KBM-7 (cell line): ENCODE results near the gene CUL7.
"Not testable (repeated sequence)": the region's sequence is repeated elsewhere in the genome, so short reads cannot be mapped to it uniquely, and the experiment has no call there.

ENCODE experiments used
- DNase-seq: peaks from one replicate; pipeline ENCODE4 v3.0.0-alpha.2; 2015
- in situ Hi-C: fragments of 300-500 bp; cut with MboI; formaldehyde crosslinking; loops from 2 replicates; pipeline ENCODE4 v1.14.3; 2020; ENCODE audit warnings: low sequenced_read_pairs, low pct_unique_long_range_greater_than_20kb, mixed read lengths

CUL7 gene

DNA sequence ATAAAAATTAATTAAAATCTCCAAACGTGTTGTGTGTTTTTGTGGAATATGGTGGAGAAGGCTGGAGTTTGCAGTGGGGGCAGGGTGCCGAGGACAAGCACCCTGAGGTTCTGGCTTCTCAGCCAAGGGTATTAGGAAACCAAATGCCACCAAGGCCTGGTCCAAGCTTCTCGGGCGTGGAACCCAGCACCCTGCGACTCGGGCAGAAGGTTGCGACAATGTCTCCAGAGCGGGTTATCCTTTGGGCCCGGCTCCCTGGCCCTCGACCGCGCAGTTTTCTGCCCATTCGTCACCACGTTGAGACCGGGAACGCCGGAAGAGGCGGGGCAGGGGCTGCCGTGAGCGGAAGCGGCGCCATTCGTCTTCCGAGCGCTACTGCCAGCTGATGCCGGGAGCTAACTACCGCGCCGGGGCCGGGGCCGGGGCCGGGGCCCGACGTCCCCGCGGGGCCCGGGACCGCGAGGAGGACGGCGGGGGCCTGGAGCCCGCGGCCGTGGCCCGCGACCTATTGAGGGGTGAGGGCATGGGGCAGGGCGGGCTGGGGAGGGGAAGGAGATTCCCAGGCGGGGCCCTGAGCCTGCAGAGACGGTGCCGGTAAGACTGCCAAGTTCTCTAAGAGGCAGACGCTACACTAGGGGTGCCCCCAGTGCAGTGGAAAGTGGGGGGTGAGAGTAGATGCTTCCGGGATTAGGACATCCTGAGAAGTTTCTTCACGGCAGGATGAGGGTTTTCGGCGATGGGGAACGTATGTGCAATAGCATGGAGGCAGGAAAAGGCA lies 32.2 kb downstream of the CUL7 start, which contains the start of gene RRP36:
Gene RRP36 (plus strand): TSS at position 354 of the 778 bp plus-strand sequence. CDS start 32 bp downstream, at position 386.
- peak; percentile 70 for DNase-seq
- in situ Hi-C loops, result no loop called here

- in situ Hi-C loops, result no loop called here
- no peak for DNase-seq
Observed at GRCh38 chr6:43020847-43021246, 32.8 kb downstream of the CUL7 start.

DNA sequence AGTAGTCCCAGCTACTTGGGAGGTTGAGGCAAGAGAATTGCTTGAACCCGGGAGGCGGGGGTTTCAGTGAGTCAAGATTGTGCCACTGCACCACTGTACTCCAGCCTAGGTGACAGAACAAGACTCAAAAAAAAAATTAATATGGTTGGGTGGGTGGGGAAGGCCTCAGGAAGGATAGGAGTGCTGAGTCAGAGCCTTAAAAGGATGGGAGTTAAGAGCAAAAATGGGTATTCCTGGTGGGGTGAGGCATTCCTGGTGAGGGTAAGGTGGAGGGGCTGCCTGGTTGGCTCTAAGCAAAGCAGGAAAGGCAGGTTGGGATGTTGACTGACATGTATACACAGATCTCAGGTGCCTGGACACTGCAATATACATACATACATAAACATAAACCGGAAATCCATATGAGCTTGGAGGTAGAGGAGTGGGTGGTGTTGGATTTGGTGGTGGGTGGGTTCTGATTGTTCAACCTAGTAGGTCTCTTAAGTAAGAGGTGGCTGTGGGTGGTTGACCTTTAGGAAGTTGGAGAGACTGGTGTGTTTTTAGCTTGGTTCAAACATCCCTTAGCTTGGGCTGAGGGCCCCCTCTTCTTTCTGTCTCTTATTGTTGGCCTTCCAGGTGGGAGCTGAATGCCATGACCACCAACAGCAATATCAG lies 33.5 kb downstream of the CUL7 start:
- in situ Hi-C loops, result no loop called here
- no peak for DNase-seq

DNA sequence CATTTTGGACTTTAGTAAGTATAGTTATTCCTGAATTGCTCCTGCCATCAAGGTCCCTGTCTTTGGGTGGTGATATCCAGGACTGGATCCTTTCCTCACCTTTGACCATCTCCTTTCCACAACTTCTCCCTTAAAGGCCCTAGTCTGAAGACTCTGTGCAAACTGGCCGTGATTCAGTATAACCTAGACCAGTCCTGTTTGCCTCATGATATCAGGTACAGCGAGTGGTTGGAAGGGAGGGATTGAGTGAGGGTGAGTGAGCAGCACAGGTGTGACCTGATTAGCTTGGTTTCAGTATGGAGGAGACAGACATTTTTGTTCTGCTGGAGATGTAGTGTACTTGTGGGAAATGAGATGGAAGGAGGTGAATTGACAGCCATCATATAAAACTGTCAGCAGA lies 34.5 kb downstream of the CUL7 start:
- in situ Hi-C loops, result no loop called here

GRCh38 chr6:43016943-43017334 lies 36.7 kb downstream of the CUL7 start:
- DNase-seq, result no peak
- in situ Hi-C loops, result no loop called here

More for the DNA sequence above, 34.5 kb downstream of the CUL7 start:
- no peak for DNase-seq

- in situ Hi-C loops, result no loop called here
Observed at GRCh38 chr6:43016176-43016942, 37.3 kb downstream of the CUL7 start.

DNA sequence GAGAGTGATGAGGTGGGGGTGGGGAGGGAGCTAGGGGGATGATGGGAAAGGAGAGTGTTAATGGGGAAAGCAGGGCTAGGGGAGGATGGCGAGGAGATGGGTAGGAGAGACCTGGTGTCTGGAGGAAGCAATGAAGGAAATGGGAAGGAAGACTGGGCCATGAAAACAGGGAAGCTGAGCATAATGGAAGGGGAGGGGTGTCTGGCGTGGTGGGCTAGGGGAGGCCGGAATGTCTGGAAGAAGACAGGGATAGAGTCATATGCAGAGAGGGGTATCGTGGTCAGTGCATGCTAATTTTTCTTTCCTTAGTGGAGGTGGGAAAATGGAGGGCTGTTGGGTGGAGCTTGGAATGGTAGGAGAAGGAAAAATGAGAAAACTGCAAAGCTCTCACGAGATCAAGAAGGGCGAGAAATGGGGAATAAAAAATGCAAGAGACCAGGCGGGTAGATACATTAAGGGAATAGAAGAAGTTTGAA lies 39.2 kb downstream of the CUL7 start:
- peak; percentile 18 for DNase-seq
- in situ Hi-C loops, result no loop called here

More at GRCh38 chr6:43016176-43016942, 37.3 kb downstream of the CUL7 start:
- DNase-seq, result peak; percentile 28

GRCh38 chr6:43013843-43014433 lies 39.7 kb downstream of the CUL7 start, which contains the start of the genes KLHDC3 and MEA1:
Gene KLHDC3, plus strand, starts transcription at chr6:43014249. Its CDS starts 2,944 bp downstream, at chr6:43017193.
Gene MEA1, minus strand, starts transcription at chr6:43013946. Its CDS starts 133 bp downstream, at chr6:43013813.
- in situ Hi-C loops, result no loop called here
- DNase-seq, result peak; percentile 100

GRCh38 chr6:43013097-43013842 lies 40.4 kb downstream of the CUL7 start:
- DNase-seq, result peak; percentile 46
- in situ Hi-C loops, result no loop called here

DNA sequence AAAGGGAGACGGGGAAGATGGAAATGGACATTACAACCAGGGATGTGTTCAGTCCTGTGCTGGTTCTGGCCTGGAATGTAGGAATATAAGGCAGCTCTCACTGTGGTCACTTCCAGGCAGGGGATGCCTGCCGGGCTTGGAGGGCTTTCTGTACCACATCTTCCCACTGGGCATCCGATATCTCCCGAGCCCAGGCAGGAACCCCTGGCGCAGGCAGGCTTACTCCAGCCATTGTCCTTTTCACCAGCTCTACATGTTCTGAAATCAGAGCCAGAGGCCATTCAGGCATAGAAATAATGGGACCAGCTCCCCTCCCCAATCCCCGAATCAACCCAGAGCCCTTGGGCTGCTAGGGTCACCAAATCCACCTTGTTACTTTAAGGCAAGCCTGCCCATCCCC lies 41.3 kb downstream of the CUL7 start:
- in situ Hi-C loops, result no loop called here
- DNase-seq, result no peak

- in situ Hi-C loops, result no loop called here
- no peak for DNase-seq
Observed at GRCh38 chr6:43011207-43011606, 42.4 kb downstream of the CUL7 start.

DNA sequence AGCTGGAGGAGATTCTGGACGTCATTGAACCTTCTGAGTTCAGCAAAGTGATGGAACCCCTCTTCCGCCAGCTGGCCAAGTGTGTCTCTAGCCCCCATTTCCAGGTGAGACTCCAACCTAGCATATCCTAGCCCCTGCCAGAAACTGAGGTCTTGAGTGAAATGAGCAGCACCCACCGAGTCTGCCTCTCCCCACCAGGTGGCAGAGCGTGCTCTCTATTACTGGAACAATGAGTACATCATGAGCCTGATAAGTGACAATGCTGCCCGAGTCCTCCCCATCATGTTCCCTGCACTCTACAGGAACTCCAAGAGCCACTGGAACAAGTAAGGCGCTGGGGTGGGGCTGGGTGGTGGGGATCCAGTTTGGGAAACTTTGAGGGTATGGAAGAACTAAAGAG lies 44.5 kb downstream of the CUL7 start:
- DNase-seq, result peak; percentile 48
- in situ Hi-C loops, result no loop called here

DNA sequence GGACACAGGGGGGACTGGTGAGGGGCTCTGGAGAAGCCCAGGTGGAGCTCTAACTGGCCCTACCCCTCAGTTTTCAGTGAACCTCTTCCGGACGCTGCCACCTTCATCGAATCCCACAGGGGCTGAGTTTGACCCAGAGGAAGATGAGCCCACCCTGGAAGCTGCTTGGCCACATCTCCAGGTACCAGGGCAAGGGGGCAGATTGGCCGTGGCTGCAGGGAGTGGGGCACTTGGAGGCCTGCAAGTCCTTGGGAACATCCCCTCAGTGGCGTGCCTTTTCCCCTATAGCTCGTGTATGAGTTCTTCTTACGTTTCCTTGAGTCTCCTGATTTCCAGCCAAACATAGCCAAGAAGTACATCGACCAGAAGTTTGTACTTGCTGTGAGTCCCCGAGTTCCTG lies 46.5 kb downstream of the CUL7 start:
- in situ Hi-C loops, result no loop called here

DNA sequence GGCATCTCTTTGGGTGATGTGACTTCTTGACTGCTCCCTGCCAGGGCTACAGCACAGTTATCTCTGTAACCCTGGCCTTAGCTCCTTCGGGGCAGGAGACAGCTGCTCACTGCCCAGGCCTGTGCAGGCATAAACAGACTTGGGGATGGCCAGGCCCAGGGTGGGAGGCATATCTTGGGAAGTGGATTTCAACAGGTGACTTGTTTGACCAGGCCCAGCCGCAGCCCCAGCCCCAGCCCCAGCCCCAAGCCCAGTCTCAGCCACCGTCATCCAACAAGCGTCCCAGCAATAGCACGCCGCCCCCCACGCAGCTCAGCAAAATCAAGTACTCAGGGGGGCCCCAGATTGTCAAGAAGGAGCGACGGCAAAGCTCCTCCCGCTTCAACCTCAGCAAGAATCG lies 47.4 kb downstream of the CUL7 start:
- in situ Hi-C loops, result no loop called here
- DNase-seq, result no peak

More for the DNA sequence above, 46.5 kb downstream of the CUL7 start:
- DNase-seq, result no peak

GRCh38 chr6:43005844-43006243 lies 47.8 kb downstream of the CUL7 start:
- in situ Hi-C loops, result no loop called here
- no peak for DNase-seq

- no peak for DNase-seq
- in situ Hi-C loops, result no loop called here
Observed at GRCh38 chr6:43001843-43002242, 51.8 kb downstream of the CUL7 start.

- DNase-seq, in situ Hi-C loops: not testable (repeated sequence)
Observed at GRCh38 chr6:42998205-42998604, 55.4 kb downstream of the CUL7 start.

DNA sequence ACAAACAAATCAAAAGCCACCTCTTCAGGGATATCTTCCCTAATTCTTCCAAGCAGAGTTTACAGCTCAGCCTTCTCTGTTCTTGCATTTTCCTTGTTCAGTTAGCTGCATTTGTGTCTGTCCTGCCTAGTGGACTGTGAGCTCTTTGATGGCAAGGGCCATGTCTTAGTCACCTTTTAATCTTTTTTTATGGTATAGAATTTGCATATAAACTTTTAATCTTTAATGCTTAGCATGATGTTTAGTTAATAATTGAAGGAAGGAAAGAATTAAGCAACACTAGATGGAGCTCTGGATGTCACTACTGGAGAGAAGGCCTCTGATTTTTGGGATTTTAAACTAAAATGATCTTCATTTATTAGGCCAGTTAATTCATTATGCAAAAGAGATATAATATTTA lies 57.1 kb downstream of the CUL7 start:
- no peak for DNase-seq
- in situ Hi-C loops, result no loop called here
